22Rv1 (cell line): Measurements from ENCODE around the gene MS4A13.
A peak's percentile ranks its signal among the peaks of the same experiment; 100 is the strongest.

Experiments used
- H3K27ac ChIP-seq: fragments of 450-650 bp; 2 replicates; pipeline ENCODE4 v1.5.1; 2017
- ZFX ChIP-seq: fragments of 450-650 bp; IDR thresholded peaks from 2 replicates; pipeline ENCODE4 v1.6.1; 2017; ENCODE audit warnings: antibody characterized with exemption, borderline replicate concordance
- TF ChIP-seq, protein P1 (sequence below): fragments of 450-650 bp; IDR thresholded peaks from 2 replicates; pipeline ENCODE4 v1.5.1; 2017; ENCODE audit warnings: mild to moderate bottlenecking

The MS4A13 gene

DNA sequence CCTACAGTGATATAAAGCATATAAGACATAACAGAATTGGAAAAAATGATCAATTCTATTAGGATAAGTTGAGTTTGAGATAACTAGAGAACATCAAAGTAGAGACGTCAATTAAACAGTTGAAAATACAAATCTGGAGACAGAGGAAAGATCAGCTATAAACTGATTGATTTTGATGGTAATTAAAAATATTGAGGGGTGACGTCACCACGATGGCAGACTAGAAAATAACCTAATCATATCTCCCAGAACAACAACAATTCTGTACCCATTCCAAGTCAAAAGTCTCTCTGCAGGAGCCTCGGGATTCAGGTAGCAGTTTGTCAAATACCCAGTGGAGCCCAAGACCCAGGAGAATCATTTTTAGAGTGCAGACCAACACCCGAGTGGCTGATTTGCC, 28.9 kb downstream of the MS4A13 start:
- TF ChIP-seq, protein P1, sequence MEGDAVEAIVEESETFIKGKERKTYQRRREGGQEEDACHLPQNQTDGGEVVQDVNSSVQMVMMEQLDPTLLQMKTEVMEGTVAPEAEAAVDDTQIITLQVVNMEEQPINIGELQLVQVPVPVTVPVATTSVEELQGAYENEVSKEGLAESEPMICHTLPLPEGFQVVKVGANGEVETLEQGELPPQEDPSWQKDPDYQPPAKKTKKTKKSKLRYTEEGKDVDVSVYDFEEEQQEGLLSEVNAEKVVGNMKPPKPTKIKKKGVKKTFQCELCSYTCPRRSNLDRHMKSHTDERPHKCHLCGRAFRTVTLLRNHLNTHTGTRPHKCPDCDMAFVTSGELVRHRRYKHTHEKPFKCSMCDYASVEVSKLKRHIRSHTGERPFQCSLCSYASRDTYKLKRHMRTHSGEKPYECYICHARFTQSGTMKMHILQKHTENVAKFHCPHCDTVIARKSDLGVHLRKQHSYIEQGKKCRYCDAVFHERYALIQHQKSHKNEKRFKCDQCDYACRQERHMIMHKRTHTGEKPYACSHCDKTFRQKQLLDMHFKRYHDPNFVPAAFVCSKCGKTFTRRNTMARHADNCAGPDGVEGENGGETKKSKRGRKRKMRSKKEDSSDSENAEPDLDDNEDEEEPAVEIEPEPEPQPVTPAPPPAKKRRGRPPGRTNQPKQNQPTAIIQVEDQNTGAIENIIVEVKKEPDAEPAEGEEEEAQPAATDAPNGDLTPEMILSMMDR, result no peak
- no peak for TF ChIP-seq ZFX
- H3K27ac ChIP-seq, result no peak overlapping the region

DNA sequence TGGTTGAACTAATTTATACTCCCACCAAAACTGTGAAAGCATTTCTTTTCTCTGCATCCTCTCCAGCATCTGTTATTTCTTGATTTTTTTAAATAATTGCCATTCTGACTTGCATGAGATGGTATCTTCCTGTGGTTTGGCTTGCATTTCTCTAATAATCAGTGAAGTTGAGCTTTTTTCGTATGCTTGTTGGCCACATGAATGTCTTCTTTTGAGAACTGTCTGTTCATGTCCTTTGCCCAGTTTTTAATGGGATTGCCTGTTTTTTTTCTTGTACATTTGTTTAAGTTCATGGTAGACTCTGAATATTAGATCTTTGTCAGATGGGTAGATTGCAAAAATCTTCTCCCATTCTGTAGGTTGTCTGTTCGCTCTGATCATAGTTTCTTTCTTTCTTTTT, 46.1 kb downstream of the MS4A13 start:
- H3K27ac ChIP-seq, result no peak overlapping the region
- TF ChIP-seq, protein P1, result no peak
- TF ChIP-seq ZFX, result no peak

DNA sequence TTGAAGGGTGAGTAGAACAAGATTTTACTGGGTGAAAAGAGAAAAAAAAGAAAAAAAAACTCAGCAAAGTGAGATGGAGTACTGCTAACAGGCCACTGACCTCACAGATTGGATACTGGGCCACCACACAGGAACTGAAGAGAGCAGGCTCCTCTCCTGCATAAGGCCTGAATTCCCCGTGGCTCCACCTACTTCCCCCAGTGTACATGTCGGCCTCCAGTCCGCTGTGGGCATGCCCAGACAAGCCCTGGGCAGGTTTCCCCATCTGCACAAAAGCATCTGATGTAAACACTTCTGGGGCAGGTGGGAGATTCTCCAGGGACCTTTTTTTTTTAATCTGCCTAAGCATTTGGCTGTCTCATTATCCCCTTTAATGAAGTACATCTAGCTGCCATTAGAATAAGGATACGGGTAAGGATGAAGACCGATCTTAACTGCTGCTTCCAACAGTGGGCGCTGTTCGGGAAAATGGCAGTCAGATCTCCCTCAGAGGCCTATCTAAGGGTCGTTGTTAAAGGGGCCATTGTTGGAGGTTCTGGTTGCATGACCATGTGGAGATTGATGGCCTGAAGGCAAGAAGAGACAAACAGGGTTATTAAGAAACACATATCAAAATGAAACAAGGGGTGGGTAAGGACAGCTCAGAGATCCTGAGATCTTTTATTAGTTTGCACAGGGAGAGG, 48.5 kb downstream of the MS4A13 start:
- H3K27ac ChIP-seq, result no peak overlapping the region
- TF ChIP-seq, protein P1, result 0 out of 2 replicates have a peak, but pooled peaks have one; percentile 10
- TF ChIP-seq ZFX, result no peak

DNA sequence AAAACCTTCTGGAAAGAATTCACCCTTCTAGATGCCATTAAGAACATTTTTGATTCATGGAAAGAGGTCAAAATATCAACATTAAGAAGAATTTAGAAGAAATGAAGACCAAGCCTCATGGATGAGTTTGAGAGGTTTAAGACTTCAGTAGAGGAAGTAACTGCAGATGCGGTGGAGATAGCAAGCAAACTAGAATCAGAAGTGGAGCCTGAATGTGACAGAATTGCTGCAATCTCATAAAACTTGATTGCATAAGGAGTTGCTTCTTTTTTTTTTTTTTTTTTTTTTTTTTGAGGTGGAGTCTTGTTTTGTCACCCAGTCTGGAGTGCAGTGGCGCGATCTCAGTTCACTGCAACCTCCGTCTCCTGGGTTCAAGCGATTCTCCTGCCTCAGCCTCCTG, 51.6 kb downstream of the MS4A13 start:
- no peak for TF ChIP-seq ZFX
- TF ChIP-seq, protein P1, result no peak

DNA sequence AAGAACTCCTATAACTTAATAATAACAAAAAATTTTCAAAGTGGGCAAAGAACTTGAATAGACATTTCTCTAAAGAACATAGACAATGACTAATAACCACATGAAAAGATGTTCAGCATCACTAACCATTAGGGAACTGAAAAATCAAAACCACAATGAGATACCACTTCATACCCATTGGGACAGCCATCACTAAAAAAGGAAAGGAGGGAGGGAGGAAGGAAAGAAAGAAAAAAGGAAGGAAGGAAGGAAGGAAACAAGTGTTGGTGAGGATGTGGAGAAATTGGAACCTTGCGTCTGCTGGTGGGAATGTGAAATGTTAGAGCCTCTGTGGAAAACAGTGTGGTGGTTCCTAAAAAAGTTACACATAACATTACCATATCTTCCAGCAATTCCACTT, 55.8 kb downstream of the MS4A13 start:
- TF ChIP-seq, protein P1, result no peak
- TF ChIP-seq ZFX, result no peak
- no peak overlapping the region for H3K27ac ChIP-seq

More for the DNA sequence above, 51.6 kb downstream of the MS4A13 start:
- H3K27ac ChIP-seq, result no peak overlapping the region

DNA sequence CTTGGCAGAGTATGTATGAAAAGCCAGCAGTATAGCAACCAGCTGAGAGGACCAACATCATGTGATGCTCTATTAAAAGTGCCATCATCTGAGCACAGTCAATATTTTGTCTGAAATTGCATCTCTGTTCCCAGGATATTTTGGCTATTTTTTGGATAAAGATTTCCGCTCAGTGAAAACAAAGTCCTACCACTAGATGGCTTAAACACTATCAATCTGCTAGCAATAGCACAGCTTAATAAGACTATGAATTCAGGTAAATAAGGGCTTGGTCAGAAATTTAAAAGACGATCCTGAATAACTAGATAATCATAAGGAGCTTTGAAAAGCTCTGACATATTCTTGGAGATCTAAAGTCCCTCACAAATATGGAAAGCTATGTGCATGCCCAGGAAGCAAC, 74.4 kb downstream of the MS4A13 start:
- TF ChIP-seq, protein P1, result peak; percentile 54
- TF ChIP-seq ZFX, result no peak
- no peak overlapping the region for H3K27ac ChIP-seq
